HG03354 (cell line): ENCODE results near the gene LCN15.

Experiments
- ATAC-seq: cut with Tn5 transposase; IDR thresholded peaks from one replicate; pipeline ENCODE4 v1.9.1; 2021; ENCODE audit warnings: mild to moderate bottlenecking; ENCODE audit not compliant: unreplicated experiment, poor library complexity, severe bottlenecking

LCN15 gene

GRCh38 chr9:136726118-136726517 is 38.2 kb downstream of the LCN15 start:
- ATAC-seq: no peak

- no peak for ATAC-seq
Measured at GRCh38 chr9:136725612-136726011, 38.7 kb downstream of the LCN15 start.

DNA sequence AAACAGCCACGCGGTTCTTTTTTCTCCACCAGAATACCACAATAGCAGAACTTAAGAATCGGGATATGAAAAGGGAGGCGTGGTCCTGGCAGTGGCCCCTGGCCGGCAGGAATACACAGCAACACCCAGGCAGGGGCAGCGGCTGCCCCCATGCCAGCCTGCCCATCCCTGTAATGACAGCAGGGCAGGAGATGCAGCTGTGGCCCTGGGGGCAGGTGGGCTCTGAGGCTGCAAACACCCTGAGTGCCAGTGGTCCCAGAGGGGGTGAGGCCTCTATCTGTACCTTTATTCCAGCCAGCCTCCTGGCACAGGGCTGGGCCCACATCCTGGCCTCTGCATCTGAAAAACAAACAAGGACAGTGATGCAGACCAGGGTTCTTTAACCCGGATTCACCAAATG is 39.5 kb downstream of the LCN15 start:
- ATAC-seq: no peak

- ATAC-seq: no peak
Measured at GRCh38 chr9:136723989-136724388, 40.3 kb downstream of the LCN15 start.

DNA sequence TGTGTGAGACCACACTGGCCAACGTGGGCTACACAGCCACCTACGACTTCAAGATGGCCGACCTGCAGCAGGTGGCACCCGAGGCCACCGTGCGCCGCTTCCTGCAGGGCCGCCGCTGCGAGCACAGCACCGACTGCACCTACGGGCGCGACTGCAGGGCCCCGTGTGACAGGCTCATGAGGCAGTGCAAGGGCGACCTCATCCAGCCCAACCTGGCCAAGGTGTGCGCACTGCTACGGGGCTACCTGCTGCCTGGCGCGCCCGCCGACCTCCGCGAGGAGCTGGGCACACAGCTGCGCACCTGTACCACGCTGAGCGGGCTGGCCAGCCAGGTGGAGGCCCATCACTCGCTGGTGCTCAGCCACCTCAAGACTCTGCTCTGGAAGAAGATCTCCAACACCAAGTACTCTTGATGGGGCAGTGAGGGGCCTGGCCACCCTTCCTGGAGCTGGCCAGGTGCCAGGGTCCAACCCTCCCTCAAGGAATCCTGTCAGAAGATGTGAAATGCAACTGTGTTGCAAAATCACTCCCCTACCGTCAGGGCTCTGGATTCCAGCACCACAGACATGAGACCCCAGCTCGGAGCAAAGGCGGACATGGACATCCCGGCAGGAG is 40.8 kb downstream of the LCN15 start:
- ATAC-seq: no peak

- no peak for ATAC-seq
Measured at GRCh38 chr9:136722969-136723356, 41.4 kb downstream of the LCN15 start.

DNA sequence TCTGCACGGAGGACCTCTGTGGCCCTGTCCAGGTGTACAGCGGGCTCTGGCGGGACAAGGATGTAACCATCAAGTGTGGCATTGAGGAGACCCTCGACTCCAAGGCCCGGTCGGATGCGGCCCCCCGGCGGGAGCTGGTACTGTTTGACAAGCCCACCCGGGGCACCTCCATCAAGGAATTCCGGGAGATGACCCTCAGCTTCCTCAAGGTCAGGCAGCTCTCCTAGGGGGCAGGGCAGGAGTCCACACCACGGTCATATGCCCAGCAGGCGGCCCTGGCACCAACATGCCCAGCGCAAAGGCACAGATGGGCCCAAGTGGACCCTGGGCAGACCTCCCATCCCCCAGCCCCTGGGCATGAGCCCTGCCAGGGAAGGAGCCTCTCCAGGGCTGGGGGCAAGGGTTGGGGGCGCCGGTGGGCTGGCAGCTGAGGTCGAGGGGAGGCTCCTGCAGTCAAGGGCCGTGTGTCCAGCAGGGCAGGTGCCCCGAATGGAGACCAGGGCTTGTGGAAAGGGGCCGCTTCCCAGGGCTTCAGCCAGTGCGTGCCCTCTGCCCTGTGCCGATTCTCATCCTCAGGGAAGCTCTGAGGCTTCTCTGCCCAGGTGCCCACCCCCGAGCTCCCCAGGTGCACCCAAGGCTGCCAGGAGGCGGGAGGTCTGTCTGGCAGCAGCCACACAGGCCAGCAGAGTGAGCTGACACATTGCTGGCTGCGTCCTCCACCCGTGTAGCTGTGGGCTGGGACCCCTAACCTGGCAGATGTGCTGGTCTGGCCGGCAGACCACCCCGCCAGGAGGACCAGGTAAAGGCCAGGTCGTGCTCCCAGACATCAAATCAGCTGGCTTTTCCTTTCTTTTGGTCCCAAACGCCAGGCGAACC is 42.0 kb downstream of the LCN15 start:
- ATAC-seq: no peak

GRCh38 chr9:136721339-136722092 is 42.8 kb downstream of the LCN15 start:
- no peak for ATAC-seq

- no peak for ATAC-seq
Measured at GRCh38 chr9:136720898-136721338, 43.4 kb downstream of the LCN15 start.

DNA sequence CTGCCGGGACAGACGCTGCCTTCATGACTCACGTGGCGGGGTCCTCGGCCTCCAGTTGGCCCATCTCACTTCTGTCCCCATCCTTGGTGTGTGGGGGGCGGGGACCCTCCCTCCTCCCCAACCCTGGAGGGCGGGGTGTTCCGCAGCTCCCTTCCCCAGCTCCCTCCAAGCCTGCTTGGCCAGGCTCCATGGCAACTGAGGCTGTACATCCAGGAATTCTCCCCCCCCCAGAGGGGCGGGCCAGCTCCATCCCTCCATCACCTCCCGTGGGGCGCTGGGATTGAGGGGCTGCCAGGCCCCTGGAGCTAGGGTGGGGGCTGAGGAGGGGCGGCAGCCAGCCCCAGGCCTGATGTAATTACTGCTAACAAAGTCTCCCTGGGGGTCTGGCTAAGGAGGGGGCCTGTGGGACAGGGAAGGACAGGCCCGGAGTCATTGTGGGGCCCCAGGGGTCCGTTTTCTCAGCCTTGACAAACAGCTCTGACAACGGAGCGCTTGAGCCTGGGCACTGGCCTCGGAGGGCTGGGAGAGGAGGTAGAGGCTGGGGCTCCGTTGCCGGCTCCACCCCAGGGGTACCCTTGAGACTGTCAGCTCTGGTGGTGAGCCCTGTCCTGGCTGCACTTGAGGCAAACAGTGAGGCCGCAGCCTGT is 43.9 kb downstream of the LCN15 start:
- ATAC-seq: no peak

DNA sequence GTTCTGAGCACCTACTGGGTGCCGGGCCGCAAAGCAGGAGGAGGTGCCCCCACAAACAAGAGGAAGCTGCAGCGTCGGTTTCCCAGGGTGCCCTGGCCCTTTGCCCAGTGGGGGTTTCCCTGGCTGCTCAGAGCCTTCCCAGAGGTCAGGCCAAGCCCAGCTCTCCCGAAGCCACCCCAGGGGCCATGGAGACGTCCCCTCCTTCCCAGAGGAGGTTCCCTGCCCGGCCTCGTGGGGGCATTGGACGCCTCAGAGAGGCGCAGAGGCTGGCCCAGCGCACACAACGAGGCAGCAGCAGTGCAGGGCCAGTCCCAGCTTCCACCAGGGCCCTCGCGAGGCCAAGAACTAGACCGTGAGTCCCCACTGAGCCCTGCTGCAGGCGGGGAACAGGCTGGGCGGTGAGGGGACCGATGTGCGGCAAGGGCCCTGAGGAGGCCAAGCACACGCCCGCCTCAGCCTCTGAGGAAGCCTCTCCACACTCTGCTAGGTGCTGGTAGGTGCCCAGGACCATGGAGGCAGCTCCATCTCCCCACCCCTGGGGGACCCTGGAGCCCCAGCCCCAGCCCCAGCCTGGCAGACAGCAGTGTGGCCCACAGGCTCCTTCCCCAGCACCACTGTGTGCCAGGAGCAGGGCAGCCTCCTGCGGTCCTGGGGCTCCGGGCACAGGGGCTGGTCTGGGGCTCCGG is 45.0 kb downstream of the LCN15 start:
- no peak for ATAC-seq

DNA sequence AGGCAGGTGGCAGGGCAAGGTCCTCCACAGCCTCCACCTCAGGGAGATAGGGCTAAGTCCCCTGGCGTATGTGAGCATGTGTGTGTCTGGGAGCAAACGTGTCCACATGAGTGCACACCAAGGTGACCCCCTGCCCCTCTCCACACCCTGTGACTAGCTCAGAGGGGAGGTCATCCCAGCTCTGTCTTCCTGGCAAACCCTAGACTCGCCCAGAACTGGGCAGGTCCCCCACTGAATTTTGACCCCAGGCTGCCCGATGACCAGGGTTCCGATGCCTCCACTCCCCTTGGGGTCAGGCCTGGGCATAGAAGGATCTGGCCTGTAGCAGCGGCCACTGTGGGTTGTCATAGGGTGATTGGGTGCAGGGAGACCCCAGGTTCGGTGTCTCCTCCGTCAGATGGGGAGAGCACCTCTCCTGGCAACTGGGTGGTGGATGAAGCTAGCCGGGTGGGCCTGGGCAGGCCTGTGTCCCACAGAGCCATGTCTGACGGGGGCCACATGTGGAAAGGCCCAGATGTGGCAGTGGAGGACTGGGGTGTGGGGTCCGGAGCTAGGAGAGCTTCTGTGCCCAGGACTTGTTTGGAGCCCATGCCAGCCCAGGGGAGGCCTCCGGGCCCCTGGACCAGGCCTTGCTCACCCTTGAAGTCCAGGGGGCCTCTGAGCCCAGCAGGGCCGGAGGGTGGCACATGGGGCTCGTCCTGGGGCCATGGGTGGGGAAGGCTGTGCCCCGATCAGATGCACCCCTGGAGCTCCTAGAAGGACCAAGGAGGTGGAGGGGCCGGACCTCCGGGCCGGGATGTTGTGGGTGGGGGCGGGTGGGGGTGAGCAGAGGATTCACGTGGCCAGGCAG is 45.7 kb downstream of the LCN15 start:
- ATAC-seq: no peak

DNA sequence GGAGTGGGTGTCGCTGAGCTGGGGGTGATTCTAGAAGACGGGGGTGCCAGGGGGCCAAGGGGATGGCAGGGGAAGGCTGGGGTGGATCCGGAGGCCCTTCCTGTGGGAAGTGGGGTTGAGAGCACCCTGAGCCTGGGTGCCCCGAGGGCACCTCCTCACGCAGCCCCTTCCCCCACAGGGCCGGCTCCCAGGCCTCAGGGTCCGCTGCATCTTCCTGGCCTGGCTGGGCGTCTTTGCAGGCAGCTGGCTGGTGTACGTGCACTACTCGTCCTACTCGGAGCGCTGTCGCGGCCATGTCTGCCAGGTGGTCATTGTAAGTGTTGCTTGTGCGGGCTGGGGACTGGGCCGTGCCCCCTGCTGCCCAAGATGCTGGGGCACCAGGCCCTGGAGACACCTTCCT is 46.9 kb downstream of the LCN15 start:
- no peak for ATAC-seq

- no peak for ATAC-seq
Measured at GRCh38 chr9:136714893-136715274, 49.4 kb downstream of the LCN15 start.

GRCh38 chr9:136714096-136714892 is 50.0 kb downstream of the LCN15 start:
- no peak for ATAC-seq

DNA sequence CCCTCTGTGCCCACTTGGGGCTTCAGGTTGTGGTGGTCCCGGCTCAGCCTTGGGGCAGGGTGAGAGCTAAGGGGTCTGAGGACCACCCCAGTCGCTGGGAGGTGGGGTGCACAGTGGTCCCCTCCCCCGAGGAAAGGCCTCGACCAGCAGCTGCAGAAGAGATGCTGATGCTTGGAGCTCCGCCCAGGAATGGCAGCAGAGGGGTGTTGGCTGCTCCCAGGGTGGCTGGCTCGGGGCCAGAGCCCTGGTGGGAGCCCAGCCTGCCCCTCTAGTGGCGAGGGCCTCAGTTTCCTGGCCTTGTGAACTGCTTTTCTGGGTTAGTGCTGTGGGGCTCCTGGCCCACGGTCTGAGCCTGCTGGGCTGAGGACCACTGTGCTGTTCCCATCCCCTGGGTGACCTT is 50.8 kb downstream of the LCN15 start:
- ATAC-seq: no peak

GRCh38 chr9:136712690-136713544 is 51.4 kb downstream of the LCN15 start:
- ATAC-seq: no peak
